HG03108 (cell line): Measurements from ENCODE around the gene FLVCR1.
"Not testable (repeated sequence)": the region's sequence is repeated elsewhere in the genome, so short reads cannot be mapped to it uniquely, and the experiment has no call there.

ENCODE experiments used
- ATAC-seq: cut with Tn5 transposase; IDR thresholded peaks from one replicate; pipeline ENCODE4 v1.9.1; 2021; ENCODE audit warnings: moderate library complexity; ENCODE audit not compliant: unreplicated experiment

FLVCR1 gene

GRCh38 chr1:212857992-212858460 is at the start of gene FLVCR1:
Gene FLVCR1, plus strand, starts transcription at chr1:212858275. Its CDS starts 178 bp downstream, at chr1:212858453.
- ATAC-seq = peak; percentile 97

- ATAC-seq = no peak
Observed at GRCh38 chr1:212814537-212815334, 43.3 kb upstream of the FLVCR1 start.

- ATAC-seq = no peak
Observed at GRCh38 chr1:212816567-212817278, 41.4 kb upstream of the FLVCR1 start.

- ATAC-seq = peak; percentile 61
Observed at GRCh38 chr1:212819726-212820125, 38.3 kb upstream of the FLVCR1 start.

GRCh38 chr1:212820969-212821368 is 37.1 kb upstream of the FLVCR1 start:
- ATAC-seq = no peak

- no peak for ATAC-seq
Observed at GRCh38 chr1:212822956-212823355, 35.1 kb upstream of the FLVCR1 start.

- ATAC-seq = no peak
Observed at GRCh38 chr1:212824201-212824600, 33.9 kb upstream of the FLVCR1 start.

- ATAC-seq = no peak
Observed at GRCh38 chr1:212825798-212826452, 32.1 kb upstream of the FLVCR1 start.

GRCh38 chr1:212827171-212827776 is 30.8 kb upstream of the FLVCR1 start:
- no peak for ATAC-seq

GRCh38 chr1:212827831-212828278 is 30.2 kb upstream of the FLVCR1 start:
- ATAC-seq = no peak

GRCh38 chr1:212828395-212828794 is 29.7 kb upstream of the FLVCR1 start:
- ATAC-seq = no peak

- ATAC-seq = peak; percentile 88
Observed at GRCh38 chr1:212833211-212834207, 24.6 kb upstream of the FLVCR1 start.

GRCh38 chr1:212838145-212838544 is 19.9 kb upstream of the FLVCR1 start:
- ATAC-seq = no peak

- ATAC-seq = not testable (repeated sequence)
Observed at GRCh38 chr1:212844521-212844920, 13.6 kb upstream of the FLVCR1 start.

GRCh38 chr1:212847549-212847948 is 10.5 kb upstream of the FLVCR1 start, which contains the start of gene SPATA45:
Gene SPATA45, minus strand, starts transcription at chr1:212847649. Its CDS starts 11,500 bp downstream, at chr1:212836149.
- ATAC-seq = no peak

- no peak for ATAC-seq
Observed at GRCh38 chr1:212852105-212852688, 5.9 kb upstream of the FLVCR1 start.

- no peak for ATAC-seq
Observed at GRCh38 chr1:212853658-212854057, 4.4 kb upstream of the FLVCR1 start.

GRCh38 chr1:212856755-212857154 is 1.3 kb upstream of the FLVCR1 start:
- ATAC-seq = no peak
